Caco-2 (cell line): ENCODE data around the gene FARS2. TPM values are rescaled to one million over a fixed set of nuclear protein-coding genes. Genes with fewer than 3 reads are reported as not detected.

Source experiments
- BruUV-seq: library from RNA; stranded (reverse); fragments of 400-500 nt; replicated peaks from 2 replicates; lab custom pipeline; 2021; lab: Mats Ljungman, UMichigan
- CTCF ChIA-PET: fragments of 300-600 bp; sonication (Branson Sonifier 250); formaldehyde crosslinking; loops from one replicate; lab custom pipeline; 2022; ENCODE audit warnings: antibody characterized with exemption; lab: Charles Lee
- POLR2A ChIA-PET: fragments of 300-600 bp; sonication (Branson Sonifier 250); formaldehyde crosslinking; loops from one replicate; lab custom pipeline; 2022; ENCODE audit warnings: antibody characterized with exemption; lab: Charles Lee
- DNase-seq, 2 experiments: peaks; one replicate each; pipeline versions ENCODE4 v3.0.0 to v3.0.0-alpha.2; 2020 to 2022
- H3K27me3 ChIP-seq: replicated peaks from 2 replicates; pipeline ENCODE4 v1.6.0; 2011; ENCODE audit warnings: low read length; ENCODE audit not compliant: control insufficient read depth, insufficient read depth
- H3K36me3 ChIP-seq: 2 replicates; pipeline ENCODE4 v1.5.1; 2011; ENCODE audit warnings: low read length; ENCODE audit not compliant: control insufficient read depth, insufficient read depth
- H3K4me1 ChIP-seq: fragments of 250-450 bp; sonication (Bioruptor Pico); 2 replicates; pipeline ENCODE4 v1.5.1; 2020; ENCODE audit warnings: mild to moderate bottlenecking
- H3K4me3 ChIP-seq: 2 replicates; pipeline ENCODE4 v1.5.1; 2011; ENCODE audit warnings: low read depth, mild to moderate bottlenecking, control low read depth, low read length
- H3K9me3 ChIP-seq: fragments of 250-450 bp; sonication (Bioruptor Pico); 2 replicates; pipeline ENCODE4 v1.5.1; 2020; ENCODE audit warnings: mild to moderate bottlenecking, moderate library complexity
- H3K27ac Mint-ChIP-seq: one replicate; pipeline ENCODE4 v1.8.0; 2022; ENCODE audit warnings: mixed read lengths; ENCODE audit not compliant: unreplicated experiment
- H3K27me3 Mint-ChIP-seq: one replicate; pipeline ENCODE4 v1.8.0; 2022; ENCODE audit warnings: mixed read lengths; ENCODE audit not compliant: insufficient read depth, unreplicated experiment
- H3K36me3 Mint-ChIP-seq: one replicate; pipeline ENCODE4 v1.8.0; 2022; ENCODE audit warnings: mild to moderate bottlenecking, mixed read lengths; ENCODE audit not compliant: insufficient read depth, unreplicated experiment
- H3K4me1 Mint-ChIP-seq: one replicate; pipeline ENCODE4 v1.8.0; 2022; ENCODE audit warnings: low read depth, mixed read lengths; ENCODE audit not compliant: unreplicated experiment
- H3K4me3 Mint-ChIP-seq: one replicate; pipeline ENCODE4 v1.8.0; 2022; ENCODE audit warnings: mild to moderate bottlenecking, moderate library complexity, mixed read lengths; ENCODE audit not compliant: unreplicated experiment
- H3K9me3 Mint-ChIP-seq: one replicate; pipeline ENCODE4 v1.8.0; 2022; ENCODE audit warnings: mixed read lengths; ENCODE audit not compliant: unreplicated experiment
- CTCF ChIP-seq, 2 experiments: fragments of 200-600 bp in 1 of 2; IDR thresholded peaks; 1 replicate in 1 of 2; 2 replicates in 1 of 2; pipeline versions ENCODE4 v1.5.1 to v1.8.0; 2011 to 2022; ENCODE audit warnings: antibody characterized with exemption in 1 of 2, control low read depth in 1 of 2, inconsistent platforms in 1 of 2, low read depth in 1 of 2, low read length in 1 of 2, mild to moderate bottlenecking in 1 of 2, moderate library complexity in 1 of 2; ENCODE audit not compliant: insufficient read depth in 1 of 2, severe bottlenecking in 1 of 2, unreplicated experiment in 1 of 2
- intact Hi-C: fragments of 100-400 bp; cut with micrococcal nuclease; formaldehyde crosslinking; loops from one replicate; pipeline ENCODE4 v1.10.0; 2022; ENCODE audit not compliant: unreplicated experiment
- total RNA-seq: library from RNA; stranded (reverse); gene quantifications from 2 replicates; pipeline ENCODE4 v1.2.3, GENCODE V29; 2022

FARS2 gene
- total RNA-seq, 1 experiment from 2014 or later = 15.4 TPM

DNA sequence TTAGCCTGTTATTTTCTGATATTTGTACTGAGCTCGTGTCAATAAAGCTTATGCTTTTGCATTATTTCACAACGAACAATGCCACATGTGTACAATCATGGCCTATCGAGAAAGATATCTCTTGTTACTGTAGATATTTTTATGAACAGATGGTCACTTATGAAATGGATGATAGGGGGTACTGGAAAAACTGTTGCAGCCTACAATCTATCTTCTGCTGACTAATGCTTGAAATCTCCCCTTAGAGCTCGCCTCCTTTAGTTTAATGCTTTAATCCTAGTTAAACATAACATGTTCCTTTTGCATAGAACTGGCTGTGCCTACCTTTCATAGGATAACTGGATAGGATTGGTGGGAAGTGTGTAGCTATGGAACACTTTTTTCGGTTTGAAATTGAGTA, 296.2 kb downstream of the FARS2 start:
- no peaks in the 10 kb centered on the region for H3K27me3 ChIP-seq
- H3K4me3 ChIP-seq = no peak overlapping the region
- ChIA-PET CTCF (no interaction called here), POLR2A (no interaction called here)
- H3K4me1 ChIP-seq = peaks cover 11% of the 10 kb centered on the region
- no TSS peak for BruUV-seq
- Mint-ChIP-seq H3K9me3 (no peaks in the 10 kb centered on the region), H3K36me3 (no peaks in the 10 kb centered on the region), H3K4me3 (no peak overlapping the region), H3K4me1 (peaks cover 7% of the 10 kb centered on the region), H3K27me3 (no peaks in the 10 kb centered on the region), H3K27ac (no peak overlapping the region)
- intact Hi-C loops = no loop called here
- TF ChIP-seq CTCF (IDR thresholded peaks at IDR 0.05; ENCODE audit: insufficient read depth in 1 of 2, low read depth in 1 of 2, low read length in 1 of 2, severe bottlenecking in 1 of 2, unreplicated experiment in 1 of 2) = no peak
- H3K36me3 ChIP-seq = no peaks in the 10 kb centered on the region
- H3K9me3 ChIP-seq = no peaks in the 10 kb centered on the region
- no peak for DNase-seq

GRCh38 chr6:5559651-5560050, 298.3 kb downstream of the FARS2 start:
- no peak overlapping the region for H3K4me3 Mint-ChIP-seq
- no peaks in the 10 kb centered on the region for H3K27me3 Mint-ChIP-seq
- intact Hi-C loops = no loop called here
- no TSS peak for BruUV-seq
- H3K27ac Mint-ChIP-seq = no peak overlapping the region
- no peaks in the 10 kb centered on the region for H3K4me1 Mint-ChIP-seq
- no peaks in the 10 kb centered on the region for H3K9me3 Mint-ChIP-seq
- TF ChIP-seq CTCF (IDR thresholded peaks at IDR 0.05; ENCODE audit: insufficient read depth in 1 of 2, low read depth in 1 of 2, low read length in 1 of 2, severe bottlenecking in 1 of 2, unreplicated experiment in 1 of 2) = no peak
- ChIA-PET POLR2A (no interaction called here), CTCF (no interaction called here)
- Histone ChIP-seq H3K4me3 (no peak overlapping the region), H3K27me3 (no peaks in the 10 kb centered on the region), H3K36me3 (no peaks in the 10 kb centered on the region), H3K4me1 (peaks cover under 1% of the 10 kb centered on the region; the same call in 1 of the 2 replicates), H3K9me3 (no peaks in the 10 kb centered on the region)
- DNase-seq = no peak
- no peaks in the 10 kb centered on the region for H3K36me3 Mint-ChIP-seq

DNA sequence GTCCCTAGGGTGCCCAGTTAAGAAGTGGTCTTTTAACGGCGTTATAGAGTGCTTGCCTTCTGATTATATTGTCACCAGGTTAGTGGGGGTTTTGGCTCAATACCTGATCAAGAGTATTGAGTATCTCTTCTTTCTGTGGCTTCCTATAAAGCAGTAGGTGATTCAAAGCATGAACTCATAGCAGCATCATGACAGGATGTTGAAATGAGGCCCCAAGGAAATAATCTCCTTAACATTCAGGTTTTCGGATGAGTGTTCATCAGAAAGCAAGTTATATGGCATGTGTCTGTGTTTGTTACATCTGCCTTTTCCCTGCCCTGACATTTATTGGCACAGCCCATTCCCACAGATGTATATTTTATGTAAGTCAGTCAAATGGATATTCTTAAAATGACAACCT, 301.0 kb downstream of the FARS2 start:
- BruUV-seq = no TSS peak
- Histone ChIP-seq H3K4me3 (no peak overlapping the region), H3K9me3 (no peaks in the 10 kb centered on the region), H3K36me3 (no peaks in the 10 kb centered on the region), H3K27me3 (no peaks in the 10 kb centered on the region), H3K4me1 (no peaks in the 10 kb centered on the region)
- ChIA-PET POLR2A (no interaction called here), CTCF (no interaction called here)
- no peaks in the 10 kb centered on the region for H3K4me1 Mint-ChIP-seq
- H3K27me3 Mint-ChIP-seq = no peaks in the 10 kb centered on the region
- H3K4me3 Mint-ChIP-seq = no peak overlapping the region
- TF ChIP-seq CTCF (IDR thresholded peaks at IDR 0.05; ENCODE audit: insufficient read depth in 1 of 2, low read depth in 1 of 2, low read length in 1 of 2, severe bottlenecking in 1 of 2, unreplicated experiment in 1 of 2) = no peak
- no peaks in the 10 kb centered on the region for H3K9me3 Mint-ChIP-seq
- intact Hi-C loops = no loop called here
- no peak for DNase-seq
- no peak overlapping the region for H3K27ac Mint-ChIP-seq
- no peaks in the 10 kb centered on the region for H3K36me3 Mint-ChIP-seq
